GM12874 (cell line): ENCODE results near the gene SLC25A34.

Source experiments
- TF ChIP-seq, protein P1 (sequence below): IDR thresholded peaks from 2 replicates; pipeline ENCODE4 v1.5.1; 2011; ENCODE audit warnings: low read depth, mild to moderate bottlenecking, control low read depth, low read length, moderate library complexity; ENCODE audit not compliant: insufficient read depth

SLC25A34 gene

DNA sequence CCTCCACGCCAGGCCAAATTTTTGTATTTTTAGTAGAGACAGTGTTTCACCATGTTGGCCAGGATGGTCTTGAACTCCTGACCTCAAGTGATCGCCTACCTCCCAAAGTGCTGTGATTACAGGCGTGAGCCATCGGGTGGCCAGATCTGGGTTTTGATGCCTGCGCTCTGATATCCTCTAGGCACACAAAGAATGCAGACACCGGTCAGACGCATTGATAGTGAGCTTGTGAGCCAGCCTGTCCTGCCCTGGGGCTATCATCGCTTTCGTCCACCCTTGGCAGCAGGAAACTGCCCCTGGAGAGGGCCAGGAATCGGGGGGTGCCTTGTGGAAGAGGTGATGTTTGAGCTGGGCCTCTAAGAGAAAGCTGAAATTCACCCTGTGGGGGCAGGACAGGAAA lies 26.5 kb downstream of the SLC25A34 start:
- TF ChIP-seq, protein P1, sequence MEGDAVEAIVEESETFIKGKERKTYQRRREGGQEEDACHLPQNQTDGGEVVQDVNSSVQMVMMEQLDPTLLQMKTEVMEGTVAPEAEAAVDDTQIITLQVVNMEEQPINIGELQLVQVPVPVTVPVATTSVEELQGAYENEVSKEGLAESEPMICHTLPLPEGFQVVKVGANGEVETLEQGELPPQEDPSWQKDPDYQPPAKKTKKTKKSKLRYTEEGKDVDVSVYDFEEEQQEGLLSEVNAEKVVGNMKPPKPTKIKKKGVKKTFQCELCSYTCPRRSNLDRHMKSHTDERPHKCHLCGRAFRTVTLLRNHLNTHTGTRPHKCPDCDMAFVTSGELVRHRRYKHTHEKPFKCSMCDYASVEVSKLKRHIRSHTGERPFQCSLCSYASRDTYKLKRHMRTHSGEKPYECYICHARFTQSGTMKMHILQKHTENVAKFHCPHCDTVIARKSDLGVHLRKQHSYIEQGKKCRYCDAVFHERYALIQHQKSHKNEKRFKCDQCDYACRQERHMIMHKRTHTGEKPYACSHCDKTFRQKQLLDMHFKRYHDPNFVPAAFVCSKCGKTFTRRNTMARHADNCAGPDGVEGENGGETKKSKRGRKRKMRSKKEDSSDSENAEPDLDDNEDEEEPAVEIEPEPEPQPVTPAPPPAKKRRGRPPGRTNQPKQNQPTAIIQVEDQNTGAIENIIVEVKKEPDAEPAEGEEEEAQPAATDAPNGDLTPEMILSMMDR = no peak

DNA sequence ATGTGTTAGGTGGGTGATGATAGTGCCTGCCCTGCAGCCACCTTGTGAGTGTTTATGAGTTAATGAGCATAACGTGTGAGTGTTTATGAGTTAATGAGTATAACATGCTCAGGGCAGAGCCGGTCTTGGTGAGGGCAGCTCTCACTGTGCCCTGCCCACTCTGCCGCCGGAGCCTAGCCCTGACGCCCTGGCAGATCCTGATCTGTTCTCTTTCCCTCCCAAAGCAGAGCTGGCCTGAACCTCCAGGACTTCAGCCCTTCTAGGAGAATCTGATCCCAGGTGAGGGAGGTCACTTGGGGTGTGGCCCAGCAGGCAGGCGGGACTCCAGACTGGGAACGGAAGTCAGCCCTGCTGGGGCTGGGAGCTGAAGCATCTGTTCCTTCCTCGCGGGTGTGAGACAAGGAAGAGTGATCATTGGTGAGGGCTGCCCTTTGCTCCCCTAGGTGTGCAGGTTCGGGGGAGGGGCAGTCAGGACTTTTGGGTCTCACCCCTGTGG lies 28.3 kb downstream of the SLC25A34 start:
- TF ChIP-seq, protein P1 = no peak

DNA sequence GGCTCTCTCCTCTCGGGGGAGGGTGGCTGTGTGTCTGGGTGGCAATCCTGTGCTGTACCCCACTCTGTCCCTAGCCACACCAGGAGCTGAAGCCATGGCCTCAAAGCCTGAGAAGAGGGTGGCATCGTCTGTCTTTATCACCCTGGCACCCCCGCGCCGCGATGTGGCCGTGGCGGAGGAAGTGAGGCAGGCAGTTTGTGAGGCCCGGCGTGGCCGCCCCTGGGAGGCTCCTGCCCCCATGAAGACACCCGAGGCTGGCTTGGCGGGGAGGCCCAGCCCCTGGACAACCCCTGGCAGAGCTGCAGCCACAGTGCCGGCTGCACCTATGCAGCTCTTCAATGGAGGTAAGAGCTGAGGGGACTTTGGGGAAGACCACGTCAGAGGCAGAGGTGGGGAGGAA lies 28.8 kb downstream of the SLC25A34 start:
- TF ChIP-seq, protein P1 = no peak

DNA sequence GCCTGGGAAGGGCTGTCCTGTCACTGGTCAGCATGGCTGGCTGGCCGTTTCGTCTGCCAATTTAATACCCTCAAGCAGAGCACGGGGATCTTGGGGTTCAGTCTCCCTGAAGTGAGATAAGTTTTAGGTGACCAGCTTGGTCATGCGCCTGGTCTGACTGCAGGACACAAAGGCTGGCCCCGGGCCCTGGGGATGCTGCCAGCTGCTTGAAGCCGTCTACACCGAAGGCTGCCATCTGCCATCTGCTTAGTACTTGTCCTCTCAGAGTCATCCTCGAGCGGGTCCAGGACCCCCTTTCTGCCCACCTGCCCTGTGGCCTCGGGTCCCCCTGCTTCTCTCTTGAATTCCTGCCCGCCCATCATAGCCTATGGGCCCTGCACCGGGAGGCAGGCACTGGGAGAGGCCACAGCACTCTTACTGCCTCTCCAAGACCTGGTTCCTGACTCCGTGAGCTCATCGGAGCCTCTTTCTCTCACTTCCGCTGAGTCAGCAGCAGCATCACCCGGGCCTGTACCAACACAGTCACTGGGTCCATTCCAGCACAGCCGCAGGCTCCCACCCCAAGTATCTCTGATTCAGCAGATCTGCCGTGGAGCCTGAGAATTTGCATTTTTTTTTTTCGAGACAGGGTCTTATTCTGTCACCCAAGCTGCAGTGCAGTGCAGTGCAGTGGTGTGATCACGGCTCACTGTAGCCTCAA lies 29.6 kb downstream of the SLC25A34 start:
- TF ChIP-seq, protein P1 = no peak

DNA sequence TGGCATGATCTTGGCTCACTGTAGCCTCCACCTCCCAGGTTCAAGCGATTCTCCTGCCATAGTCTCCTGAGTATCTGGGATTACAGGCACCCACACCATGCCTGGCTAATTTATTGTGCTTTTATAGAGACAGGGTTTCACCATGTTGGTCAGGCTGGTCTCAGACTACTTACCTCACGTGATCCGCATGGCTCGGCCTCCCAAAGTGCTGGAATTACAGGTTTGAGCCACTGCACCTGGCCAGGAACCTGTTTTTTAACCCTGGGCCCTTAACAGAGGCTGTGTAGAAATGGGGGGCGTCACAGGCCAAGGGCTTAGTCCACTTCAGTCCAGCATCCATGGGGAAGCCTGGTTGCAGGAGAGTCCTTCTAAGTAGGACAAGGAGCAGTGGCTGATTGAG lies 31.9 kb downstream of the SLC25A34 start:
- TF ChIP-seq, protein P1 = no peak

DNA sequence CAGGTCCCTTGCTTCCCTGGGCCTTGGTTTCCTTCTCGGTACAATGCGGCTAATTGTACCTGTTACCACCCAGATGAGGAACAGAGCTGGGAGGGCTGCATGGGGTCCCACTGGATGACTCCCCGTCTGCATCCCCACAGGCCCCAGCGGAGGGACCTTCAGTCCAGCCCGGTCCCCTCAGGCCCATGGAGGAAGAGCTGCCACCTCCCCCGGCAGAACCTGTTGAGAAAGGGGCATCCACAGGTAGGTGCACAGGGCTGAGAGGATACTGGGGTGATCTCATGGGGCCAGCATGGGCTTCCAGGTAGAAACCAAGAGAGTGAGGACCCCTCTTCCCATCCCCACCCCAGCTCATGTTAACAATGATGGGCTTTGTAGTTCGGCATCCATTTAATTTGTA lies 32.3 kb downstream of the SLC25A34 start:
- TF ChIP-seq, protein P1 = no peak

DNA sequence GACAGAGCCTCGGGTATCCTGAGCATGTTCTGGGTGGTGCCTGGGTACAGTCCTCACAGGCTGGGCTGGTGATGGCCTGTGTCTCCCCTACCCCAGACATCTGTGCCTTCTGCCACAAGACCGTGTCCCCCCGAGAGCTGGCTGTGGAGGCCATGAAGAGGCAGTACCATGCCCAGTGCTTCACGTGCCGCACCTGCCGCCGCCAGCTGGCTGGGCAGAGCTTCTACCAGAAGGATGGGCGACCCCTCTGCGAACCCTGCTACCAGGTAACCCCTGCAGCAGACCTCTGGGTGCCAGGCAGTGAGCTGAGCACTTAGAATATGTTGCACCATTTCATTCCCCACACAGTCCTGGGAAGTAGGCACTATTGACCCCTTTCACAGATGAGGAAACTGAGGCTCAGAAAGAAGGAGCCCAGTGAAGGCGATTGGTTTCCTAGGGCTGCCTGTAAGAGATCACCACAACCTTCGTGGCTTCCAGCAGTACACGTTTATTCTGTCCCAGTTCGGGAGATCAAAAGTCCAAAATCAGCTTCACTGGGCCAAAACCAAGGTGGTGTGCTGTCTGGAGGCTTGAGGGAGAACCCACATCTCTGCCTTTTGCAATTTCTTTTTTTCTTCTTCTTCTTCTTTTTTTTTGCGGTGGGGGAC lies 34.4 kb downstream of the SLC25A34 start:
- TF ChIP-seq, protein P1 = no peak
